ENCODE measurements around the gene TSHZ1. TPM values are rescaled to one million over a fixed set of nuclear protein-coding genes. Genes with fewer than 3 reads are reported as not detected.

The TSHZ1 gene
- total RNA-seq, 1 experiment from 2014 or later, result 7.4 TPM

- Histone ChIP-seq H3K9me2 (ENCODE audit: insufficient read depth) (0 out of 2 replicates have a peak, but pooled peaks cover 10% of the 10 kb centered on the region), H3K27ac (no peak overlapping the region), H3K4me2 (no peak overlapping the region), H3K27me3 (ENCODE audit: insufficient read depth, low read depth) (peaks cover 9% of the 10 kb centered on the region; the same call in 1 of the 2 replicates), H3K4me3 (no peak overlapping the region), H3K36me3 (ENCODE audit: low read depth) (no peaks in the 10 kb centered on the region), H3F3A (ENCODE audit: insufficient read depth, low read depth) (no peaks in the 10 kb centered on the region), H3K79me2 (ENCODE audit: low read depth) (no peaks in the 10 kb centered on the region), H3K9me3 (ENCODE audit: insufficient read depth, low read depth) (no peaks in the 10 kb centered on the region), H2AFZ (no peak overlapping the region), H3K4me1 (replicated peaks; ENCODE audit: insufficient read depth) (no peaks in the 10 kb centered on the region), H4K20me1 (ENCODE audit: insufficient read depth) (no peaks in the 10 kb centered on the region)
- POLR2A ChIA-PET (ENCODE audit: unreplicated experiment), result no interaction called here
- DNase-seq, result no peak
- no TSS peak for BruUV-seq (replicated peaks)
- TF ChIP-seq EZH2 (IDR thresholded peaks at IDR 0.05; ENCODE audit: low read depth) (no peak), CTCF (conservative IDR thresholded peaks at IDR 0.05) (no peak)
- intact Hi-C loops (cut with micrococcal nuclease; ENCODE audit: unreplicated experiment), result no loop called here
- CTCF ChIA-PET, result no interaction called here
Measured at GRCh38 chr18:75297731-75298130, 87.1 kb downstream of the TSHZ1 start.

GRCh38 chr18:75304678-75305557 is 94.3 kb downstream of the TSHZ1 start:
- DNase-seq, result no peak
- H3K27me3 ChIP-seq (ENCODE audit: insufficient read depth, low read depth), result peaks cover 48% of the 10 kb centered on the region
- no peak overlapping the region for H3K27ac ChIP-seq
- no peaks in the 10 kb centered on the region for H3K36me3 ChIP-seq (ENCODE audit: low read depth)
- H3K9me3 ChIP-seq (ENCODE audit: insufficient read depth, low read depth), result no peaks in the 10 kb centered on the region
- TF ChIP-seq CTCF (conservative IDR thresholded peaks at IDR 0.05) (no peak), EZH2 (IDR thresholded peaks at IDR 0.05; ENCODE audit: low read depth) (no peak)
- H3K79me2 ChIP-seq (ENCODE audit: low read depth), result no peaks in the 10 kb centered on the region
- no peaks in the 10 kb centered on the region for H3K9me2 ChIP-seq (ENCODE audit: insufficient read depth)
- intact Hi-C loops (cut with micrococcal nuclease; ENCODE audit: unreplicated experiment), result no loop called here
- H3K4me3 ChIP-seq, result no peak overlapping the region
- ChIA-PET POLR2A (ENCODE audit: unreplicated experiment) (no interaction called here), CTCF (no interaction called here)
- no peaks in the 10 kb centered on the region for H3K4me1 ChIP-seq (replicated peaks; ENCODE audit: insufficient read depth)
- no peak overlapping the region for H3K4me2 ChIP-seq
- BruUV-seq (replicated peaks), result no TSS peak
- no peak overlapping the region for H2AFZ ChIP-seq
- H4K20me1 ChIP-seq (ENCODE audit: insufficient read depth), result no peaks in the 10 kb centered on the region
- H3F3A ChIP-seq (ENCODE audit: insufficient read depth, low read depth), result no peaks in the 10 kb centered on the region

GRCh38 chr18:75305984-75306383 is 95.4 kb downstream of the TSHZ1 start:
- H2AFZ ChIP-seq, result no peak overlapping the region
- no peaks in the 10 kb centered on the region for H3K4me1 ChIP-seq (replicated peaks; ENCODE audit: insufficient read depth)
- no peaks in the 10 kb centered on the region for H4K20me1 ChIP-seq (ENCODE audit: insufficient read depth)
- no peak overlapping the region for H3K4me3 ChIP-seq
- no peak for DNase-seq
- no peaks in the 10 kb centered on the region for H3K9me2 ChIP-seq (ENCODE audit: insufficient read depth)
- H3K4me2 ChIP-seq, result no peak overlapping the region
- H3K36me3 ChIP-seq (ENCODE audit: low read depth), result no peaks in the 10 kb centered on the region
- intact Hi-C loops (cut with micrococcal nuclease; ENCODE audit: unreplicated experiment), result no loop called here
- H3K9me3 ChIP-seq (ENCODE audit: insufficient read depth, low read depth), result no peaks in the 10 kb centered on the region
- TF ChIP-seq CTCF (conservative IDR thresholded peaks at IDR 0.05) (no peak), EZH2 (IDR thresholded peaks at IDR 0.05; ENCODE audit: low read depth) (no peak)
- BruUV-seq (replicated peaks), result no TSS peak
- POLR2A ChIA-PET (ENCODE audit: unreplicated experiment), result no interaction called here
- H3K27me3 ChIP-seq (ENCODE audit: insufficient read depth, low read depth), result peaks cover 59% of the 10 kb centered on the region
- no peaks in the 10 kb centered on the region for H3K79me2 ChIP-seq (ENCODE audit: low read depth)
- CTCF ChIA-PET, result no interaction called here
- H3F3A ChIP-seq (ENCODE audit: insufficient read depth, low read depth), result no peaks in the 10 kb centered on the region
- H3K27ac ChIP-seq, result no peak overlapping the region

All from PC-9 (cell line).